Left hindlimb (tissue), 1 donor: ENCODE results near the gene DNM3.

ENCODE experiments used
- DNase-seq: peaks from one replicate; pipeline ENCODE4 v3.0.0-alpha.2; 2018

DNM3 gene

GRCh38 chr1:172203135-172203823 is 362.0 kb downstream of the DNM3 start:
- peak; percentile 41 for DNase-seq

GRCh38 chr1:172203902-172204301 is 362.6 kb downstream of the DNM3 start:
- DNase-seq = no peak

GRCh38 chr1:172206256-172206655 is 365.0 kb downstream of the DNM3 start:
- no peak for DNase-seq

GRCh38 chr1:172208635-172209034 is 367.3 kb downstream of the DNM3 start:
- no peak for DNase-seq

GRCh38 chr1:172211221-172211620 is 369.9 kb downstream of the DNM3 start:
- peak; percentile 48 for DNase-seq

- no peak for DNase-seq
These were observed 370.8 kb downstream of the DNM3 start for GRCh38 chr1:172212124-172212523.

- no peak for DNase-seq
These were observed 373.7 kb downstream of the DNM3 start for GRCh38 chr1:172215006-172215405.

- DNase-seq = no peak
These were observed 378.7 kb downstream of the DNM3 start for GRCh38 chr1:172219966-172220365.

- DNase-seq = no peak
These were observed 379.1 kb downstream of the DNM3 start for GRCh38 chr1:172220376-172220775.

GRCh38 chr1:172221436-172221835 is 380.1 kb downstream of the DNM3 start:
- no peak for DNase-seq

GRCh38 chr1:172224871-172225270 is 383.6 kb downstream of the DNM3 start:
- no peak for DNase-seq

GRCh38 chr1:172229942-172230341 is 388.6 kb downstream of the DNM3 start:
- no peak for DNase-seq

- no peak for DNase-seq
These were observed 389.2 kb downstream of the DNM3 start for GRCh38 chr1:172230526-172230925.

GRCh38 chr1:172236958-172237357 is 395.7 kb downstream of the DNM3 start:
- no peak for DNase-seq

GRCh38 chr1:172238158-172238557 is 396.9 kb downstream of the DNM3 start:
- DNase-seq = no peak

- DNase-seq = no peak
These were observed 397.7 kb downstream of the DNM3 start for GRCh38 chr1:172238965-172239364.

GRCh38 chr1:172239901-172240300 is 398.6 kb downstream of the DNM3 start:
- peak; percentile 60 for DNase-seq

- DNase-seq = no peak
These were observed 400.2 kb downstream of the DNM3 start for GRCh38 chr1:172241540-172241939.

- no peak for DNase-seq
These were observed 403.6 kb downstream of the DNM3 start for GRCh38 chr1:172244865-172245264.

- no peak for DNase-seq
These were observed 404.5 kb downstream of the DNM3 start for GRCh38 chr1:172245788-172246187.

GRCh38 chr1:172246521-172247390 is 405.5 kb downstream of the DNM3 start:
- peak; percentile 38 for DNase-seq

GRCh38 chr1:172251486-172251885 is 410.2 kb downstream of the DNM3 start:
- no peak for DNase-seq

GRCh38 chr1:172252321-172252720 is 411.0 kb downstream of the DNM3 start:
- DNase-seq = no peak

GRCh38 chr1:172252958-172253357 is 411.7 kb downstream of the DNM3 start:
- DNase-seq = no peak
